DMS 273 (cell line): ENCODE measurements around the gene CEP170.

Source experiments
- DNase-seq: peaks from one replicate; lab custom pipeline; 2025; ENCODE audit not compliant: unreplicated experiment; lab: John Stamatoyannopoulos, UW

CEP170 gene

DNA sequence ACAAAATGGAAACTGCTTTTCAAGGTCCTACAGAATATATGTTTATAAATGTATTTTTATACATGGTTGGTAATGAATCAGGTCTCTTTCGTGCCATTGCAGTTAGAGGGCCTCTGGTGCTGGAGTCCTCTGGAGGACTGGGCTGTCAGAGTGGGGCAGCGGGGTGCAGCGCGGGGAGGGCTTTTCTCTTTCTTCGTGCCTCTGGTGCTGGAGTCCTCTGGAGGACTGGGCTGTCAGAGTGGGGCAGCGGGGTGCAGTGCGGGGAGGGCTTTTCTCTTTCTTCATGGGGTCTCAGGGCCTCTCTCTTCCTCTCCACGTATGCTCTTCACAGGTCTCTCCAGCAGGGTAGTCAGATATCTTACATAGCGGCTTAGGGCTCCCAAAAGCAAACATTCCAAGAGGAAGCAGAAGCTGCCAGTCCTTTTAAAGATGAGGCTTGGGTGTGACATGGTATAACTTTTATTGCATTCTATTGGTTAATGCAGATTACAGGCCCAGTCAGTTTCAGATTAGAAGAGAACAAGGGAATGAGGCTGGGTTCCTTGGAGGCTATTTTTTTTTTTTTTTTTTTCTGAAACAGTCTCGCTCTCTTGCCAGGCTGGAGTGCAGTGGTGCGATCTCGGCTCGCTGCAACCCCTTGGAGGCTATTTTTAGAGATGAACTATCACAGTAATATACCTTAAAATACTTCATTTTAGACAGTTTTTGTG, 13.8 kb upstream of the CEP170 start:
- DNase-seq: no peak

DNA sequence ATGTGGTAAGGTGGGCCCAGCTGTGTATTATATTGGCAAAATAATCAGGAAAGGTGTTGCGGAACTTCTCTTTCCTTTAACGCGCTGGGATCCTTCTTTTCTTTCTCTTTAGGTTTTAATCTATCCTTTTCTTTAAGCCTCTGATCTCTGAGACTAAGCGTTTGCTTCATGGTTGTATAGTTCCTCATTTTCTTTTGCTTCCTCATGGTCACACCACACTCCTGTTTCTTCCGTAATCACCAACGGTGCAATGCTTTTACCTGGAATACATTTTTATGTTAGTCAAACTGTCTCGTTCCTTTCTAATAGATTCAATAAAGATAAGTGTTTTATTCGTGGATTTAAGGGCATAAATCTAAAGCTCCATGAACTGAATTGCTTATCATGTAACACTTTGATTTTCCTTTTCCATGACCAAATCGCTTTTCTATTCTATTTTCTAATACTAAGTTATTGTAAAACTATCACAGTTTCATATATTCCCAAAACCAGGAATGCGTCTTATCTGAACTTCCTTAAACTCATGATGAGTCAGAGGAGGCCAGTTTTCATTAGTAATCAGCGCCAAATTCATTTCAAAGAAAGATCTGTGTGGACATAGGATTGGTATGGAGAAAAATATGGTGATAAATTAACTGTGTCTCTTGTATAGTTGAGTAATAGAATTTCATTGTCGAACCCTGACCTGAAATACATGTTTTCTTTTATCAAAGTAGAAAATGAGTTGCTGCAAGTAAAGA, 13.0 kb upstream of the CEP170 start:
- DNase-seq: no peak

DNA sequence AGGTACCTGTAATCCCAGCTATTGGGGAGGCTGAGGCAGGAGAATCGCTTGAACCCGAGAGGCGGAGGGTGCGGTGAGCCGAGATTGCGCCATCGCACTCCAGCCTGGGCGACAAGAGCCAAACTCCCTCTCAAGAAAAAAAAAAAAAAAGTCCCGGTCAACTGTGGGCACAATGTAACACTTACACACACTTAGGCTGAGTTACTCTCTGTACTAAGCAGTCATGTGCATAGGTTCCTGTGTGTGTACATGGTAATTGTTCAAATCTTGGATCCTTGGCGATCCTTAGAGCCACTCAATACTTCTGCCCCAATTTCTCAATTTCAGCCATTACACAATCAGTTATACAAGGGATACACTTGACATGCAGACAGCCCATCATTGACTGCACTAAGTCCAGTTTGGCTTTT, 12.4 kb upstream of the CEP170 start:
- no peak for DNase-seq

DNA sequence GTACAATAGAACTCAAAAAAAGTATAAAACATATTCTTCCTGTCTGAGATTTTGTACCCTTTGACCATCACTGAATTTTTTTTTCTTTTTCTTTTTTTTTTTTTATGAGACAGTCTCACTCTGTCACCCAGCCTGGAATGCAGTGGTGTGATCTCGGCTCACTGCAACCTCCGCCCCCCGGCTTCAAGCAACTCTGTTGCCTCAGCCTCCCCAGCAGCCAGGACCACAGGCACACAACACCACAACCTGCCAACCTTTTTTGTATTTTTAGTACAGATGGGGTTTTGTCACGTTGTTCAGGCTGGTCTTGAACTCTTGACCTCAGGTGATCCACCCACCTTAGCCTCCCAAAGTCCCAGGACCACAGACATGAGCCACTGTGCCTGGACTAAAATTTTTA, 11.2 kb upstream of the CEP170 start:
- no peak for DNase-seq

DNA sequence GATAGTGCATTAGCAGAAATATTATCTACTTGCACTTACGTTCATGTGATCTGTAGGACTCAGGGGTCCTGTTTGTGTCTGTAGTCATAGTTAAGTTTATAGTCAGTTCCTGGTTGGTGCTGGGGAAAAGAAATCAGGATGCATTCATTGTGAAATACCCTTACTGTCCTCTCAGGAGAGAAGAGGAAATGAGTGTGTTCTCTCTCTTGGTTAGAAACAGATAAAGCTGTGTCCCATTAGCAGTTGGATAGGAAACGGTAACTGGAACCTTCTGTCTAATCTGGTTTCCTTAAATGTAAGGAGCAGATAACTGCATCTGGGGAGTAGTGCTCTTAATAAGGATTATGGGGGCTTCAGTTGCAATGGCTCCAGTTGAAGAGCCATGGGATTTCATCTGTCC, 9.6 kb upstream of the CEP170 start:
- DNase-seq: no peak

DNA sequence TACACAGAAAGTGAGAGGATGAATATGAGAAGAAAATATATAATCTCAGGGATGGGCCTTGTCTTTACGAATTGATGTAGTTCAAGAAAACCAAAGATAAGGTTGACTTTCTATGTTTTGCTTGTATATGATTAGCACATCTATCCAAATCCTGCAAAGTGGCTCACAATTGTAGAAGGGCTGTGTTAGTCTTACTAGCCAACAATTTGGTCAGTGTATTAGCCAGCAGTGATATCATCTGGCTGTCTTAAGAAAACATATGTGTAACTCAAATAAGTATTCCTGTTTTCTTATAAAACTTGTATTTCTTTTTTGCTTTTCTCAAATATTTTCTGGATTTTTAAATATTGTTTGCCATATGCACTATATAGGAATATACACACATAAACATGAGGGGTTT, 6.3 kb upstream of the CEP170 start:
- no peak for DNase-seq

DNA sequence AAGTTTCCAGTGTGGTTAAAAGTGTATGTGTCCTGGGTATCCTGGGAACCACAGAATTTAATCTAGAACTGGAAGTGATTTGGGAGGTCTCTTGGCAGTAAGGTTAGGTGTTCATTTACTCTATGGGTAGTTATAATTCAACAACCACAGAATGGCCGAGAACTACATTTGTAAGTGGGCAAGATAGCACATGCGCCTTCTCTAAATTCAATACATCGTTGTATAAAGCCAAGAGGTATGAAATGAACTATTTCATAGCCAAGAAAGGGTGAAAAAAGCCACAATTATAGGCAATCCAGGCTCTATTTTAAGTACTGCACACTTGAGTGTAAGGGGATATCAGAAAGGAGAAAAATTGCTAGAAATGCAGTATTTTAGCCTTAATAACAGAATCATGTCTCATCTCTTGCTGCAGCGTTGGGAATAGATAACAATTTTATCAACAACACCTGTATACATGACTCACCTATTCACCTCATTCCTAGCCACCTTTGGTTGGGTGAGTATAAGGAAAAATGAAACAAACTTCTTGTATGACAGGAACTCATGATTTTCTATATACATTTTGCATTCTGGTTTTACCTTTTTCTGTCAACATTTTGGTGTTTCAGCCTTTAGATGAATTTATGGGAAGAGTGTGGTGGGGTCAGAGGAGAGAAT, 5.3 kb upstream of the CEP170 start:
- DNase-seq: no peak

DNA sequence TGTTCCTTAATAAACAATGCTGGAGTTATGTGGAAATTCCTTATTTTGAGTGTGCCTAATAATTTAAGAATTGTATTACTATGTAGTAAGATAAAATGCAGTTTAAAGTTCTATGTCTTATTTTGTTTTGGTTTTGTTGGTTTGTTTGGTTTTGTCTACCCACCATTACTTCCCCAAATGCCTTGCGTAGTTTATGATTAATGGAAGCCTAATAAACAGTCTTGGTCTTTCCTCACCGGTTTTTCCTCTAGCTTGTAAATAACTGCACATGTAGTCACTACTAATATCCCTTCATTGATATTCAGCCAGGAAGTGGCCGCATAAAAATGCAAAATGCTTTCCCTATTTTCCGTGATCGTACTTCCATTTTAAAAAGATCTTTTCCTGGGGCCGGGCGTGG, 3.6 kb upstream of the CEP170 start:
- no peak for DNase-seq

DNA sequence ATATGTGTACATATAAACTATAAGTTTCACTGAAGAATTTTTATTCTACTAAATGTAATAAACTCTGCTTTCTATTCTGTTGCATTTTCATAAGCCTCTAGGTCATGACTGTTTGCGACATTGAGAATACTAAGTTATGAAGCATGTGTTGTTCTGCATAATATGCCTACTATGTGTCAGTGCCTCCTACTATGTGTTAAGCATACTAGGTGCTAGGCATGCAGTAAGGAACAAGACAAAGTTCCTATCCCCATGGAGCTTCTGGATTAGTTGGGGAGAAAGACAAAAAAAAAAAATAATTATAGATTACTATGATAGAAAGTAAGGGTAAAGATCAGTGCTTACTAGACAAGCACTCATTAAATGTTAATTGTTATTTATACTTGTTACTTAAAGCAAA, 2.1 kb upstream of the CEP170 start:
- DNase-seq: no peak

DNA sequence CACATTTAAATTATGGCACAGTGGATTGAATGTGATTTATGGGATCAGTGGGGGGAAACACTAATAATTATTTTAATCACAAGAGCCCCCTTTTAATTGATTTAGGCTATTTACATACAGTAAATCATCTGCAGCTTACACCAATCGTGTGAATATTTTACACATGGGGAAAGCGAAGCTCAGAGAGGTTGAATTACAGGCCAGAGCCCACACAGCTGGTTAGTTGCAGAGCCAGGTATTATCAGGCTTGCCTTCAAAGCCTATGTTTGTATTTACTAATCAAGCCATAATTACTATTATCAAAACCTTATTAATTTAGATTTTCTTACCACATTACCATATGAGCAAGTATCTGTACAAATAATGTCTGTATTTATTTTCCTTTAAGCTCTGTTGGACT, 1.5 kb upstream of the CEP170 start:
- peak; percentile 32 for DNase-seq

DNA sequence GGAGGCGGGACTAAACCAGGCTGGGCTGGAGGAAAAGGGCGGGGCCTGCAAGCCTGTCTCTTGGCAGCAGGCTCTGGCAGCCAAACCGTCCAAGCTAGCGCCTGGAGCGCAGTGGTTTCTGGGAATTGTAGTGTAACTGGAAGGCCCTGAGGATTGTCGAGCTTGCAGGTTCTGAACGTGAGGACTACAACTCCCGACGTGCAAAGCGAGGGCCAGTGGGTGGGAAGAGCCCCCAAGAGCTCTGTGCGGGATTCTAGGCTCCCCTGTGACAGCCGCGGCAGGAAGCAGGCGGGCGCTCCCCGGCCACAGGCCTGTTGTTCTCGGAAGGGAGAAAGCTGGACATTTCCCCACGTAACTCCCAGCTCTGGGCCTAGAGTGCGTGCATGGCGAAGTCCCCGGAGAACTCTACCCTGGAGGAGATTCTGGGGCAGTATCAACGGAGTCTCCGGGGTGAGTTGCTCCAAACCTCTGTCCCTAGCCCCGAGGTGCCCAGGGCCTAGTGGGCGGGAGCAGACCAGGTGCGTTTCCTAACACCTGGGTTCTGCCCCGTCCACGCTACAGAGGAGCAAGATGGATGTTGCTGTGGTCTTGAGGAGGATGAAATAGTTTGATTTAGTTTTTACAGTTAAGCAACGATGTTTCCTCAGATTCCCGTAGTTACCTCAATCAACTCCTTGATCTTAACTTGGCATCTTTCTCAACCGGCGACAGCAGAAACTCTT, 871 bp upstream of the CEP170 start, which contains the start of gene SDCCAG8:
SDCCAG8 (plus strand) TSS at position 251 of the 722 bp plus-strand sequence; CDS start at position 384, 133 bp downstream.
- DNase-seq: peak; percentile 100

DNA sequence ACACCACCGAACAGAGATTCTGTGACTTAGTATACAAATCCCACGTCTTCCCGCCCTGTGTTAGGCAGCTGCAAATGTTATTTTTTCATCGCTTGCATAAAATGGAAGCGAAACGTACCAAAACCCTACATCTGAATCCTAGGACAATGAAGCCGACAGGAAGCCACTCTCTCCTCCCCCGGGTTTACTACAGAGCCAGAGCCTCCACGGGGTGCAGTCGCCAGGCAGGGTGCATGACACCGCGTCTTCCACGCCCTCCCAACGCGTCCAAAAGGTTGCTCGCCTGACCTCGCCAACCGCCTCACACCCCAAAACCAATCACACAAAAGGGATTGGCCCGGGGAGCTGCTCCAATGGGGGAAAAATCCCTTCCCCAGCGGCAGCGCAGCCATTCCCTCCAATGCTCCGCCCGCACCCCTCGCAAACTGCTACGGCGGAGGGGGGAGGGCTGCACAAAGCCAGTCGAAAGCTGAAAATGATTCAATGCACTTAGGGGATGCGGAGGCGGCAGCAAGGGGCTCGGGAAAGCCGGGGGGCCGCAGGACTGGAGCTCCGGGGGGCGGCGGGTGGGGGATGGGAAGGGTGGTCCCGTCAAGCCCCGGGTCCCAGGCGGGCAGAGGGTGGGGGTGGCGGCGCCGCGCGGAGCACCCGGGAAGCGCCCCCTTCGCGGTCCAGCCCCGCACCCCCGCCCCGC, 701 bp downstream of the CEP170 start:
- peak; percentile 85 for DNase-seq

DNA sequence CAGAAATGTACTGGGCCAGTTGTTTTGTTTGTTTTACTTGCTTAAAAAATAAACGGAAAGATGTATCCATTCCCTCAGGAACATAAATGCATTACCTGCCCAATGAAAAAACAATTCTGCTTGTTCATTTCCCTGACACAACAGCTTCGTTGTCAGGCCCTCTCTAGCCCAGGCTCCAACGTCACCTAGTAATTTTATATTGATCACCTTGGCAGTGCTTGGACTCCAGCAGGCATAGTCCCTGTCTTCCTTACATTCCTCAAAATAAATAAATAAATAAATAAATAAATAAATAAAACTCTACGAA, 1.2 kb downstream of the CEP170 start:
- peak; percentile 56 for DNase-seq

DNA sequence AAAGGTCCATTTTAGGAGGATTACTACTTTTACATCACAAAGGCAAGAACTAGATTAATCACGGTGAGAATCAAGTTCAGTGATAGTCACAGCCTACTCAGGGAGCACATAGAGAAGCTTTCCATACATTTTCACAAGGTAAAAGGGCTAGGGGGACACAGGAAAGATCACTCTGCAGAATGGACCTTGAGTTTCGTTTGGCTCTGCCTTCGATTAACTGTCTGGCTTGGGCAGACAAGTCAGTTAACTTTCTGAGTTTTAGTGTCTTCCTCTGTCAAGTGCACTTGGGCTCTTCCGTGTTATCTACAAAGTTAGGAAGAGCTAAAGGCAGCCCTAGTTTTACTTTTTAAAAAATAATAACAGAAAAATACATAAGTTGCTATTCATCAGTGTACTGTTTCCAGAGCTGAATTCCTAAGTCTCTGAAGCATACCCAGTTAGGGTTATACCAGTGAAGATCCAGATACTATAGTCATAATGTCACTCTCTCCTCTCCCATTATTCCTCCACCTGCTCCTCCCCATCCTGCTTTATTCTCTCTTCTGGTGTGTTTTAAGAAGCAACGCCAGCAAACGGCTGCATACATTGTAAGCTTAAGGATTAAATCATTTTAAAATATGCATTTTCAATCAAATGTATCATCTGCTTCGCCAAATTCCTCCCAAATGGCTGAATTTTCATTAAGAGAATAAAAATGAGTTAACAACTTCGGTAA, 1.7 kb downstream of the CEP170 start:
- peak; percentile 44 for DNase-seq

DNA sequence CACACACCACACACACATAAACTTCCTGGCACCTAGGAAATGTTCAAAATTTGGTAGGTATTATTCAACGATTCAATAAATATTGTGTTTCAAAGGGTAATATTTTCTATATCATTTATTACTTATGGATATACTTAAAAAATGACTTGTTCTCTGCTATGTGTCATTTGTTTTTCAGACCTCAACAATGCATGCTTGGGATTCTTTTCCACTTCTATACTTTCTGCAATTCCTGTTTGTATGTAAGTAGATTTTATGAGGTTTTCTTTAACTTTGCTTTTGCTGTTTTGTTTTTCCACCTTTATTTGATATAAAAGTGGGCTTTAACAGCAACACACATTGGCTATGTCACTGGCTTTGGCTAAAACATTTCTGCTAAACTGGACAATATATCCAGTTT, 3.5 kb downstream of the CEP170 start:
- no peak for DNase-seq

DNA sequence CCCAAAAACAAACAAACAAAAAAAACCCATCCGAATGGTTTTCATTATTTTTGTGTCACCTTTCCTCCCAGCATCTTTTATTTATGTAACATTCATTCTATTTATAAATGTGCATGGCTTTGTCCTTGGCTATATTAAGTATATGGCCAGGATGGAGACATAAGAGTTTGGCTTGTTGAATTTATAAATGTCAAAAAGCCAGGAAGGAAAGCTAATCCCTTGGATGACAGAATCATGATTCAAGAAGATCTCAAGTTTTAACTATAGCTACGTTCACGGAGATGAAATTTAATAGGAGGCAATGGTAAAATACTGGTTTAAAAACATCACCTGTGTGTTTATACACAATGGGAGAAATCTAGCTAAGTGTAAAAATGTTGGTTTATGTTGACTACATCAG, 5.0 kb downstream of the CEP170 start:
- DNase-seq: no peak

DNA sequence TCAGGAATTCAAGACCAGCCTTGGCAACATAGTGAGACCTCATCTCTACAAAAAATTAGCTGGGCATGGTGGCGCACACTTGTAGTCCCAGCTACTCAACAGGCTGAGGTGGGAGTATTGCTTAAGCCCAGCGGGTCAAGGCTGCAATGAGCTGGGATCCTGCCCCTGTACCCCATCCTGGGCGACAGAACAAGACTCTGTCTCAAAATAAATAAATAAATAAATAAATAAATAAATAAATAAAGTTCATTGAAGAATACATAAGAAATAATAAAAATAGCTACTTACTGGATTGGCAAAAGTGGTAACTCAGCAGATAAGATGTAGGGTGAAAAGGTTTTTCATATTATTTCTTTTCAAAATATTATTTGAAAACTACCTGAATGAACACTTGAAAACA, 5.9 kb downstream of the CEP170 start:
- no peak for DNase-seq

DNA sequence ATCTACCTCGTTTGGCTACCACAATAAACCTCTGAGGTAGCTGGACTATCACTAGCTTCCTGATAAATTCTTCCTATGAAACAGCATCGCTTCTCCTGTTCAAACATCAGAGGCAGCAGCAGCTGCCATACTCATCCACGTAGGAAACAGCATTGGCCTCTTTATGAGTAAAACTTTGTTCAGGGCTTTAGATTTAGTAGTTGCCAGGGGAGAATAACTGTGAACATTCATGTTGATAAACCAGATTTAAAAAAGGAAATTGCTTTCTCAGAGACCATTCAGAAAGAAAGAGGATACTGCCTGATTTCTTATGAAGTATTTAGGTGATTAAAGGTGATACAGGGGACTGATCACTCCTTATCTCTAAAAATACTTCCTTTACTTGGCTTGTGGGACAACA, 7.2 kb downstream of the CEP170 start:
- DNase-seq: no peak

DNA sequence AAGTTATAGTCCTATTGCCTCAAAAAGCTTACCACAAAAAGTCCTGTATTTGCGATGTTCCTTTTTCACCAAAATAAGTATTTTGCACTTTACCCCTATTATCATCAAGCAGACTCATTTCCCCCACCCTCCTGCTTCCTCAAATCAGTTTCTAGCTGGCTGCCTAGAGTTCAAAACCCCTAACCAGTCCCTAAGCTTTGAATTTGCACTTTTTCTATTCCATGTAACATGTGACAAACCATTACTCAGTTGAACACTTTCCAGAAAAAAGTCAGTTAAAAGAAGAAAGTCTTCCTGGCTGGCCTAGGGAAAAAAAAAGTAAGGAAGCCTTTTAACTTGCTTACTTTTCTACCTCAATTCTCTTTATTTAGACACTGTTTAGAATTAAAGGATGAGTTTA, 8.2 kb downstream of the CEP170 start:
- DNase-seq: no peak

DNA sequence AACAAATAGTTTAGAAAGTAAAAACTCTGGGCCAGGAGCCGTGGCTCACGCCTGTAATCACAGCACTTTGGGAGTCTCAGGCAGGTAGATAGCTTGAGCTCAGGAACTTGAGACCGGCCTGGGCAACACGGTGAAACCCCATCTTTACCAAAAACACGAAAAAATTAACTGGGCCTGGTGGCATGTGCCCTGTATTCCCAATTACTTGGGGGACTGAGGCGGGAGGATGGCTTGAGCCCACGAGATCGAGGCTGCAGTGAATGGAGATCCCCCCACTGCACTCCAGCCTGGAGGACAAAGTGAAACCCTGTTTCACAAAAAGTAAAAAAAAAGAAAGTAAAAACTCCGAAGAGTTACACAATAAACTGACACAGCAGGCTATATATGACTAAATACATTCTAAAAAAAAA, 10.6 kb downstream of the CEP170 start:
- DNase-seq: no peak
